Stimulated activated CD8-positive, alpha-beta memory T cell treated with anti-CD3 and anti-CD28 coated beads, Interleukin-7, amount 100 ng/mL, for 48 hours (primary cell): Measurements from ENCODE around the gene MAX.

Experiments
- DNase-seq, 2 donors: peaks; one replicate each; pipeline ENCODE4 v3.0.0-alpha.2; 2020; ENCODE audit warnings: low read depth in 1 of 2; ENCODE audit errors: extremely low read depth in 1 of 2

MAX gene

GRCh38 chr14:65074449-65075150 is 27.7 kb downstream of the MAX start:
- no peak for DNase-seq

GRCh38 chr14:65073605-65074201 is 28.6 kb downstream of the MAX start:
- no peak for DNase-seq

- no peak for DNase-seq
These were observed 29.4 kb downstream of the MAX start for GRCh38 chr14:65072937-65073336.

GRCh38 chr14:65072256-65072655 is 30.1 kb downstream of the MAX start:
- DNase-seq, result no peak

GRCh38 chr14:65071544-65071943 is 30.8 kb downstream of the MAX start:
- DNase-seq, result no peak

GRCh38 chr14:65070471-65070976 is 31.8 kb downstream of the MAX start:
- DNase-seq, result no peak

GRCh38 chr14:65069874-65070413 is 32.4 kb downstream of the MAX start:
- DNase-seq, result no peak

GRCh38 chr14:65065719-65066118 is 36.6 kb downstream of the MAX start:
- DNase-seq, result no peak

GRCh38 chr14:65062096-65063075 is 39.9 kb downstream of the MAX start:
- no peak for DNase-seq

GRCh38 chr14:65057695-65058094 is 44.6 kb downstream of the MAX start:
- DNase-seq, result no peak

- DNase-seq, result no peak
These were observed 47.7 kb downstream of the MAX start for GRCh38 chr14:65054471-65055085.

GRCh38 chr14:65053466-65053865 is 48.9 kb downstream of the MAX start:
- DNase-seq, result no peak

- no peak for DNase-seq
These were observed 49.5 kb downstream of the MAX start for GRCh38 chr14:65052832-65053231.

- no peak for DNase-seq
These were observed 56.6 kb downstream of the MAX start for GRCh38 chr14:65045709-65046108.

GRCh38 chr14:65045006-65045405 is 57.3 kb downstream of the MAX start:
- DNase-seq, result no peak

- DNase-seq, result no peak
These were observed 57.7 kb downstream of the MAX start for GRCh38 chr14:65044596-65044959.

GRCh38 chr14:65043893-65044595 is 58.3 kb downstream of the MAX start:
- no peak for DNase-seq

- no peak for DNase-seq
These were observed 59.5 kb downstream of the MAX start for GRCh38 chr14:65042731-65043372.

- DNase-seq, result no peak
These were observed 60.0 kb downstream of the MAX start for GRCh38 chr14:65042296-65042695.
